AG09319 (cell line): ENCODE data around the gene FBRSL1.

Experiments
- DNase-seq: peaks from one replicate; pipeline ENCODE4 v3.0.0-alpha.2; 2010; ENCODE audit warnings: low read depth; ENCODE audit errors: extremely low read depth
- TF ChIP-seq, protein P1 (sequence below): IDR thresholded peaks from 2 replicates; pipeline ENCODE4 v1.5.1; 2011; ENCODE audit warnings: low read depth, mild to moderate bottlenecking, inconsistent platforms, low read length, moderate library complexity

Gene FBRSL1

DNA sequence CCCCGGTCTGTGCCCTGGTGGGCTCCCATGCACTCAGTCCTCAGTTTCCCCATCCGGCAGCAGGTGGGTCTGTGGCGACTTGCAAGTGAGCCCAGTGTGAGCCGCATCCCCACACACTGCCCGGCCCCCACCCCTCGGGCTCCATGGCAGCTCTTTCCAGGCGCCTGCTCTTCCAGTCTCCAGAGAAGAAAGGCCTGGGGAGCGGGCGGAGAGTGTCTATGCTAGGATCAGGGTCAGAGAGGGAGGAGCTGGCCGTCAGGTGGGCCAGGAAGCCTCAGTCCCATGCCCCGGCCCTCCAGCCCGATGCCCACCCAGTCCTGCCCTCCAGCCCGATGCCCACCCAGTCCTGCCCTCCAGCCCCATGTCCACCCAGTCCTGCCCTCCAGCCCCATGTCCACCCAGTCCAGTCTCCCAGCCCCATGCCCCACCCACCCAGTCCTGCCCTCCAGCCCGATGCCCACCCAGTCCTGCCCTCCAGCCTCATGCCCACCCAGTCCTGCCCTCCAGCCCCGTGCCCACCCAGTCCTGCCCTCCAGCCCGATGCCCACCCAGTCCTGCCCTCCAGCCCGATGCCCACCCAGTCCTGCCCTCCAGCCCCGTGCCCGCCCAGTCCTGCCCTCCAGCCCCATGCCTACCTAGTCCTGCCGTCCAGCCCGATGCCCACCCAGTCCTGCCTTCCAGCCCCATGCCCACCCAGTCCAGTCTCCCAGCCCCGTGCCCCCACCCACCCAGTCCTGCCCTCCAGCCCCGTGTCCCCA lies 49.2 kb downstream of the FBRSL1 start:
- DNase-seq = no peak
- TF ChIP-seq, protein P1, sequence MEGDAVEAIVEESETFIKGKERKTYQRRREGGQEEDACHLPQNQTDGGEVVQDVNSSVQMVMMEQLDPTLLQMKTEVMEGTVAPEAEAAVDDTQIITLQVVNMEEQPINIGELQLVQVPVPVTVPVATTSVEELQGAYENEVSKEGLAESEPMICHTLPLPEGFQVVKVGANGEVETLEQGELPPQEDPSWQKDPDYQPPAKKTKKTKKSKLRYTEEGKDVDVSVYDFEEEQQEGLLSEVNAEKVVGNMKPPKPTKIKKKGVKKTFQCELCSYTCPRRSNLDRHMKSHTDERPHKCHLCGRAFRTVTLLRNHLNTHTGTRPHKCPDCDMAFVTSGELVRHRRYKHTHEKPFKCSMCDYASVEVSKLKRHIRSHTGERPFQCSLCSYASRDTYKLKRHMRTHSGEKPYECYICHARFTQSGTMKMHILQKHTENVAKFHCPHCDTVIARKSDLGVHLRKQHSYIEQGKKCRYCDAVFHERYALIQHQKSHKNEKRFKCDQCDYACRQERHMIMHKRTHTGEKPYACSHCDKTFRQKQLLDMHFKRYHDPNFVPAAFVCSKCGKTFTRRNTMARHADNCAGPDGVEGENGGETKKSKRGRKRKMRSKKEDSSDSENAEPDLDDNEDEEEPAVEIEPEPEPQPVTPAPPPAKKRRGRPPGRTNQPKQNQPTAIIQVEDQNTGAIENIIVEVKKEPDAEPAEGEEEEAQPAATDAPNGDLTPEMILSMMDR = no peak

DNA sequence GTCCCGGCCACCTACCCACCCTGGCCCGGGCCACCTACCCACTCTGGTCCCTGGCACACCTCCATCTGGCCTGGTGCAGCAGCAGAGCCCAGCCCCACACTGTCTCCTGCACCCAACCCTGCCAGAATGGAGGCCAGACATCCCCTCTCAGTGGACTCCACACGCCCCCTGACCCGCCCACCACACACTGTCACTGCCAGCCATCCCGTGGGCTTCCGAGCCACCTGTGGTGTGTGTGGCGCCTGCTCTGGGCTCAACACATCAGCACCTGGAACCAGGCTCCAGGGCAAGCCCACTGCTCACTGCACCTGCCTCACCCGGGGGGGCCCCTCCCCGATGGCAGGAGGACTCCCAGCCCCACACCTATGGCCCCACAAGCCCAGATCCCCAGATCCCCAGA lies 50.5 kb downstream of the FBRSL1 start:
- no peak for DNase-seq
- TF ChIP-seq, protein P1 = no peak

DNA sequence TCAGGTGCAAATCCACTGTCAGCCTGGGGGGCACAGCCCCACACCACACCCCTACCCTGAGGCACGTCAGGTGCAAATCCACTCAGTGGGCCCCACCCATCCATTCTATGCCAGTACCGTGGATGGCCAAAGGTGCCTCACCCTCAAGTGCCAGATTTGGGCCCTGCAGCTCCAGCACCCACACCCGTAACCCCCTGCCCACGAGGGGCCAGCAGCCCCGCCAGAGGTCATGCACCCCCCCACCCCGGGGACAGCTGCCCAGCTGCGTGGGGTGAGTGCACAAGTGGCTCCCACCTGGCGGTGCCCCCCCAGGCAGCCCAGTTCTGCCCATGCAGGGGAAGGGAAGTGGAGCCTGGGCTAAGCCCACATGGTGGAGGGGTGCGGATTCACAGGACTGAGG lies 51.2 kb downstream of the FBRSL1 start:
- no peak for DNase-seq
- TF ChIP-seq, protein P1 = no peak

DNA sequence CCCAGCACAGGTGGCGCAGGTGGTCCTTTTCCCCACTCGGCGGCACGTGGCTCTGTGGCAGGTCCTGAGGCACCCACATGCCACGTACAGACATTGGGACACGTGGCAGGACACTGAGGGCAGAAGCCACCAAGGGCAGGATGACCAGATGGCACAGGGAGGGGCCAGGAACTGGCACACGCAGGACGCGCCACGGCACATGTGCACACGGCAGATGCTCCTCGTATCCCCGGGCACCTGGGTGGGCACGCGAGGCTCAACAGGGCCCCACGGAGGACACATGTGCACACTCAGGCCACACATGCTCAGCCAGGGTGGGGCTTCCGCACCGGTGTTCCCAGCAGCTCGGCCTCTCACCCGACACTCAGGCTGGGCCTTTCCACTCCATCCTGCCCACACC lies 52.0 kb downstream of the FBRSL1 start:
- DNase-seq = no peak

DNA sequence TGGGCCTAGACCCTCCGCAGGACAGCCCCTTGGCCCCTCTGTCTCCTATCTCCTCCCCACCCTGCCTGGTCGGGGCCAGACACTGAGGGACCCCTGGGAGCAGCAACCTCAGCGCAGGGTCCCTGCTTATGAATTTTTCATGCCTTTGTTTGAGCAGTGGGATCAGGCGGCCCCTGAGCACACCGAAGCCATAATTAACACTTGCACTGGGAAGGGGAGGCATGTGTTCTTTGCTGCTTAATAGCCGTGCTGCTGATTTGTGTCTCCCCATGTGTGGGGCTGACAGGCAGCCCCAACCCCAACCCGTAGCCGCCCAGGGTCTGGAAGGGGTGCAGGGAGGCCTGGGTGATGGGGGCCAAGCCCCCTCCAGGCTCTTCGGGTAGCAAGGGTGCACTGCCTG lies 52.7 kb downstream of the FBRSL1 start:
- DNase-seq = no peak
- TF ChIP-seq, protein P1 = no peak

More for the DNA sequence above, 52.0 kb downstream of the FBRSL1 start:
- TF ChIP-seq, protein P1 = no peak

DNA sequence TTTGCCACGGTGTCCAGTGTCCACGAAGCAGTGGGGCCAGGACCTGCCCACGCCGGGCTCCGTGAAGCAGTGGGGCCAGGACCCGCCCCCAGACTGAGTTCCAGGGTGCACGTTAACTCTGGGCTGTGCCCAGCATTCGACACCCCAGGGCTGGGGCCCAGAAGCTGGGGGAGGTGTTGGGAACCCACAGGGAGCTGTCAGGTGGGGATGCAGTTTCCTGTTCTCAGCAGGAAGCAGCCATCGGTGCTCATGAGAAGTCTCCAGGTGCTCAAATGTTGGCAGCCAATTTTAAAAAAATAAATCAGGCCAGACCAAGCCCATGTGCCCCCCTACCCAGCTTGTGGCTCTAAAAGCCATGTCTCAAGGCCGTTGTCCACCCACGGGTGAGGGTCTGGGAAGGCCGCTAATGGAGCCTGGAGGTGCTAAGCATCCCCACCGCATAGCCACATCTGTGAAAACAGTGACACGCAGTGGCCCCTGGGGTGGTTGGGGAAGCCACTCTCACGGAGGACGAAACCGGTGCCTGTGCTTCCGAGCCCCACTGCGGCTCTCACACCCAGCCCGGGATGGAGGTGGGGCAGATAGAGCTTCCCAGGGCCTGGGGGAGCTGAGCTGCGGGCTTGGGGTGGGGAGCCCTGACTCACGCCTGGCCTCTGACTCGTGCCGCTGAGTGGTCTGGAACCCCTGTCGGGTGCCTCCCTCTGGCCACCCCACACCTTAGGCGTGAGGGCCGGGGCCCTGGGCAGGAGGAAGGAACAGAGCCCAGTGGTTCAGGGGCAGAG lies 53.5 kb downstream of the FBRSL1 start:
- no peak for DNase-seq
- TF ChIP-seq, protein P1 = no peak

DNA sequence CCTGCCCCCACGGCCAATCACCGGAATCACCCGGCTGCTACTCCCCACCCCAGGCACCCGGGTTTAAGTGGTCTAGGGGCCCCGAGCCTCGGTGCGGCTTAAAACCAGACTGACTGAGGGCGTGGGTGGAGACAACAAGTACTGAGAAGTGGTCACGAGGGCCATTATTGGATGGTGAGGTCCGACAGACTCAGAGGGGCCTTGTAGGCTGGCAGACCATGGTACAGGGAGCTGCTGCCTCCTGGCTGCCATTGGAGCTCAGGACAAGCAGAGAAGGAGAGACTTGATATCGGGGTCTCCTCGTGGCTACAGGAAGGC lies 54.1 kb downstream of the FBRSL1 start:
- TF ChIP-seq, protein P1 = no peak
- DNase-seq = no peak
